Measurements from ENCODE around the gene FMNL2. TPM values are rescaled to one million over a fixed set of nuclear protein-coding genes. Genes with fewer than 3 reads are reported as not detected.

Gene FMNL2
- total RNA-seq, 1 experiment from 2014 or later: 28.1 TPM

GRCh38 chr2:152492131-152492530, 157.2 kb downstream of the FMNL2 start:
- Histone ChIP-seq H3K9me2 (ENCODE audit: insufficient read depth) (no peaks in the 10 kb centered on the region), H3K36me3 (ENCODE audit: control insufficient read depth in 1 of 2, insufficient read depth in 2 of 2, low read length in 2 of 2) (no peaks in the 10 kb centered on the region), H3K4me1 (ENCODE audit: control insufficient read depth in 1 of 2, insufficient read depth in 2 of 2, low read length in 2 of 2) (peaks cover 15 to 42% of the 10 kb centered on the region in 2 experiments), H4K20me1 (ENCODE audit: insufficient read depth) (no peaks in the 10 kb centered on the region), H3K9me3 (ENCODE audit: control insufficient read depth in 1 of 2, insufficient read depth in 1 of 2, low read depth in 1 of 2, low read length in 2 of 2) (no peaks in the 10 kb centered on the region), H2AFZ (ENCODE audit: low read depth, low read length, poor library complexity, severe bottlenecking) (no peak overlapping the region), H3K9ac (ENCODE audit: low read length) (no peak overlapping the region), H3K27ac (ENCODE audit: low read depth, low read length) (no peak overlapping the region), H3K79me2 (ENCODE audit: insufficient read depth, low read length) (peaks cover 15% of the 10 kb centered on the region; the same call in 1 of the 2 replicates), H3K4me2 (ENCODE audit: low read length) (no peak overlapping the region), H3K4me3 (replicated peaks in 1 of 2; ENCODE audit: low read depth in 1 of 2, low read length in 2 of 2) (no peak overlapping the region), H3K27me3 (ENCODE audit: insufficient read depth, low read length) (no peaks in the 10 kb centered on the region)
- intact Hi-C loops (cut with micrococcal nuclease): no loop called here
- RAD21 ChIA-PET (ENCODE audit: low non-redundant PET in 1 of 2, low total read pairs in 2 of 2, uncharacterized antibody in 2 of 2, unreplicated experiment in 2 of 2): no interaction called here
- DNase-seq (ENCODE audit: low read depth, low spot score) (no peak), ATAC-seq (no peak)
- no TSS peak for BruUV-seq (replicated peaks)
- TF ChIP-seq EGR1 (IDR thresholded peaks at IDR 0.05; ENCODE audit: low read depth) (no peak), RAD21 (IDR thresholded peaks at IDR 0.05; ENCODE audit: low read depth) (no peak), POLR2AphosphoS5 (IDR thresholded peaks at IDR 0.05; ENCODE audit: low read depth, low read length) (no peak), ZFX (IDR thresholded peaks at IDR 0.05) (no peak), JUND (IDR thresholded peaks at IDR 0.05) (no peak), ELF1 (IDR thresholded peaks at IDR 0.05; ENCODE audit: borderline replicate concordance, low read depth) (no peak), POLR2A (IDR thresholded peaks at IDR 0.05; ENCODE audit: borderline replicate concordance, extremely low read depth, insufficient read depth, insufficient read length) (no peak), YY1 (IDR thresholded peaks at IDR 0.05; ENCODE audit: extremely low read depth, insufficient replicate concordance, low read depth, low read length) (no peak), EZH2phosphoT487 (IDR thresholded peaks at IDR 0.05; ENCODE audit: borderline replicate concordance) (no peak), SIN3A (IDR thresholded peaks at IDR 0.05; ENCODE audit: low read depth) (no peak), CTCF (IDR thresholded peaks at IDR 0.05 in 2 of 3, conservative IDR thresholded peaks at IDR 0.05 in 1 of 3; ENCODE audit: borderline replicate concordance in 1 of 3, insufficient read depth in 1 of 3, low read depth in 2 of 3, low read length in 2 of 3) (no peak), ZNF274 (IDR thresholded peaks at IDR 0.05; ENCODE audit: low read depth, low read length) (no peak), EZH2 (IDR thresholded peaks at IDR 0.05) (no peak), CEBPB (IDR thresholded peaks at IDR 0.05; ENCODE audit: low read depth) (no peak)
- TF ChIP-seq, protein P1, sequence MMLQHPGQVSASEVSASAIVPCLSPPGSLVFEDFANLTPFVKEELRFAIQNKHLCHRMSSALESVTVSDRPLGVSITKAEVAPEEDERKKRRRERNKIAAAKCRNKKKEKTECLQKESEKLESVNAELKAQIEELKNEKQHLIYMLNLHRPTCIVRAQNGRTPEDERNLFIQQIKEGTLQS (IDR thresholded peaks at IDR 0.05): no peak
- POLR2A ChIA-PET: no interaction called here
- CTCF ChIA-PET: no interaction called here

Measured in HCT116 (cell line).